ENCODE results near the gene RIC3.
A peak's percentile ranks its signal among the peaks of the same experiment; 100 is the strongest.

RIC3 gene

DNA sequence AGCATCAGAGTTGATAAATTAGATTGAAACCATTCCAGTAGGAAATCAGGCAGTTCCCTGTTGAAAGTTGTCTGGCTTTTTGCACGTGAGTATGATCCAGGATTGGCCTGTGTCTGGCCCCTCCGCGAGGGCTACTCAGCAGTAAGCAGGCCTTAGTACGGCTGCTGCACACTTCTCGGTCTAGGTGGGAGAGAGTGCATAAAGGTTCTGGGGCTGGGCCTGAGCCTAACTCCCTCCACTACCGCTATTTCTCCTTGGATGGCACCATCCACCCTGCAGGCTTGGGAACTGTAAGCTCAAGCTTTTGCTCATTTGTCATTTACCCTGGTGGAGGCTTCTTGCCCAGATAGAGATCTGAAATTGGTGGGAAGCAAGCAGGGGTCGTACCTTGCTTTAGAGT, 65.9 kb downstream of the RIC3 start:
- DNase-seq (ENCODE audit: low read depth) = no peak

DNA sequence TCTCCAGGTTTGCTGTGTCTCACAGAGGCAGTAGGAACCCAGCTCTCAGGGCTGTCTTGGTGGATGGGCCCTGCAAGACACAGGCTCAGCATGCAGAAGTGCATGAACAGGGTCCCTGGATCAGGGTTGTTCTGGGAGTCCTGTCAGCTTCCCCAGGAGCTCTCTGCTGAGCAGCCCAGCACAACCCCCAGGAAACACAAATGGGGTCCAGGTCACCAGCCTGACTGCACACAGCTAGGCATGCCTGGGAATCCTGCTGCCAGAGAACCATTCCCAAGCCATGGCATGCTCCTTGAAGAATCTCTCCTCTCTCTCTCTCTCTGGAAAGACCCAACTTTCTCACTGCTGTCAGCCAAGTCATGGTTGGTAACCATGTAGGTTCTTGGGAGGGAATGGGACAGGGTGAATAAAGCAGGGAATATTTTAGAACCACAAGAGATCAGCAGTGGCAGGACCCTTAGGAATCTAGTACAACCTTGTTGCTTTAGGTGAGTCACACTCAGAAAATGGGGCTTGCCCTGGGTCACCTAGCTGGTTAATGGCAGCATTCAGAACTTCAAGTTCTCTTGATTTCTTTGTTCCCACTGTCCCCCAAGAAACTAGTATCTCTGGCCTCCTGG, 66.4 kb downstream of the RIC3 start:
- no peak for DNase-seq (ENCODE audit: low read depth)

DNA sequence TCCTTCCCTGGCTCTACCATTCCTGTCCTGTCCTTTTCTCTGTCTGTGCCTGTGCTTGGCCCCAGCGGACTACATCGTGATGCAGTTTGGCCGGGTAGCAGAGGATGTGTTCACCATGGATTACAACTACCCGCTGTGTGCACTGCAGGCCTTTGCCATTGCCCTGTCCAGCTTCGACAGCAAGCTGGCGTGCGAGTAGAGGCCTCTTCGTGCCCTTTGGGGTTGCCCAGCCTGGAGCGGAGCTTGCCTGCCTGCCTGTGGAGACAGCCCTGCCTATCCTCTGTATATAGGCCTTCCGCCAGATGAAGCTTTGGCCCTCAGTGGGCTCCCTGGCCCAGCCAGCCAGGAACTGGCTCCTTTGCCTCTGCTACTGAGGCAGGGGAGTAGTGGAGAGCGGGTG, 67.4 kb downstream of the RIC3 start:
- no peak for DNase-seq (ENCODE audit: low read depth)

DNA sequence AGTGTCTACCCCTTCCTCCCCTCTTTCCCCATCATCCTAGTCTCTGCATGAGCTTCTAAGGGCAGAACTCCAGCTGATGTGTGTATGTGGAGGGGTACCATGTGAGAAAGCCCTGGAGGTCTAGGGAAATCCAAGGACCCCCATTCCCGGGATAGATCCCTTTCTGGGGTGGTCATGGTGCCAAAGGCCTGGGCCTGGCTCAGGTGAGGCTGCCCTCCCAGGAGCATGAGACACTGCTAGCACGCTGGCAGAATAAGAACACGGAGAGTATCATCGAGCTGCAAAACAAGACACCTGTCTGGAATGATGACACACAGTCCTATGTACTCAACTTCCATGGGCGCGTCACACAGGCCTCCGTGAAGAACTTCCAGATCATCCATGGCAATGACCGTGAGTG, 68.2 kb downstream of the RIC3 start:
- no peak for DNase-seq (ENCODE audit: low read depth)

DNA sequence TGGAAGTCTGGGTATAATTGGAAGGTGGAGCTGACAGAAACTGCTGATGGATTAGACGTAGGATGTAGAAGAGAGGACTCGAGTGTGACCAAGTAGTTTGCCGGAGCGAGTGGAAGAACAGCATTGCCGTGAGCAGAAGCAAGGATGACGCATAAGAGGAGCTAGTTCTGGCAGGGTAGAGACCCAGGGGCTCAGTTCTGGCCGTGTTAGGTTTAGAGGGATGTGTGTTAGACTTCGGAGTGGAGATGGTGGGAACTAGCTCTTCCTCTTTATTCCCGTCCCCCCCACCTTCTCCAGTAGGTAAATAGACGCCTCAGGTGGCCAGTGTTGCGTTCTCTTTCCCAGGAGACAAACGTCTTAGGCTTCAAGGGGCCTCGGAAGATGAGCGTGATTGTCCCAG, 68.7 kb downstream of the RIC3 start:
- no peak for DNase-seq (ENCODE audit: low read depth)

DNA sequence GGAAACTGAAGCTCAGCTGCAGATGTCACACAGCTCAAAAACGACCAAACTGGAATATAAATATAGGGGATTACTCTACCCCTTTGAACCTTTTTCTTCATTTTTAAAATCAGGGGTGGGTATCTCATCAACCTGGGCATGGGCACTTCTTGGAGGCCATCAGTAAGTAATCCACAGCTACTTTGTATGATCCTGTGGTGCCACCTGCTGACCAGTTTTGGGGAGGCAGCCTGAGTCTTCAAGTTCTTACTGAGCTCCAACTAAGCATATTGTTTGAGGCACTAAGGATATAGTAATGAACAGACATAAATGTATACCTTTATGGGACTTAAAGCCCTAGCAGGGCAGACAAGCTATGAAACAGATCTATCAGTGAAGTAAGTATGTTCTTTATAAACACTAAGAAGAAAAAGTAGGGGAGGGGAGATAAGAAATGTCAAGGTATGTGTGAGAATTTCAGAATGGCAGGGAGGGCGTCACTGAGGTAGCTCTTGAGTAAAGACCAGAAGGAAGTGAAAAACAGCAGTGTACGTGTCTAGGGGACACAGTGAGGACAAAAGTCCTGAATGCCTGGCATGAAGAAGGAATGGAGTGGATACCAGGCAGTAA, 69.4 kb downstream of the RIC3 start:
- peak; percentile 46 for DNase-seq (ENCODE audit: low read depth)

DNA sequence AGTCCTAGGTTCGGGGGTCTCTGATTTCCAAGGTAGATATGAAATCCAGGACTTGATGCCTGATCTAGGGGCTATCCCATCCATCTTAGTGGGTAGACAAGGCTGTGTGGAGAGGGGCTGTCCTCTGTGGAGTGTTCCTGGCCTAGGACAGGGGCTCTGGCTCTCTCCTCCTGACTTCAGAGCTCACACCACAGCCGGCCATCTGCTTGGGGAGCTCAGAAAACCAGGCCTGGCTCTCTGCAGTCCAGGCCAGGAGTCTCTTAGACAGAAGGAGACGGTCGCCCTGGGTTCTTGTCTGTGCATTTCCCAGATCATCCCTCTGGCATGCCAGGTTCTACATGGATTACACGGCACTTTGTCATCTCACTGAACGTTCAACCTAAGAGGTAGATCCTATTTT, 69.9 kb downstream of the RIC3 start:
- no peak for DNase-seq (ENCODE audit: low read depth)

DNA sequence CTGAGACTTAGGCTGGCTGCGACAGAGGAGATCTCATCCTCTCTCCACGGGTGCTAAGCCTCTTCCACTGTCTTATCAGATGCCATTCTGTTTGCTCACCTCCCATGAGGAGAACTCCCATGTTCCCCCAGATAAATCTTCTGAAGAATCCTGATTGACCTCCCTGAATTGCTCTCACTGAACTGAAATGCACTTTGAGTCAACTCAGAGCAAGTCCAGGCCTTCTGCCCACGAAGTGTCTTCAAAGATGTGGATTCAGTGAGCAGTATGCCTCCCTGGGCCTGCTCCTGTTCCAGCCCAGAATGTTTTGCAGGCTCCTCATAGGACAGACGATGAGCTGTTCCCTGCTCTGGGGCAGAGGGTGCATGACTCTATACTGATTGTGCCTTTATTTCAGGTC, 70.5 kb downstream of the RIC3 start:
- no peak for DNase-seq (ENCODE audit: low read depth)

DNA sequence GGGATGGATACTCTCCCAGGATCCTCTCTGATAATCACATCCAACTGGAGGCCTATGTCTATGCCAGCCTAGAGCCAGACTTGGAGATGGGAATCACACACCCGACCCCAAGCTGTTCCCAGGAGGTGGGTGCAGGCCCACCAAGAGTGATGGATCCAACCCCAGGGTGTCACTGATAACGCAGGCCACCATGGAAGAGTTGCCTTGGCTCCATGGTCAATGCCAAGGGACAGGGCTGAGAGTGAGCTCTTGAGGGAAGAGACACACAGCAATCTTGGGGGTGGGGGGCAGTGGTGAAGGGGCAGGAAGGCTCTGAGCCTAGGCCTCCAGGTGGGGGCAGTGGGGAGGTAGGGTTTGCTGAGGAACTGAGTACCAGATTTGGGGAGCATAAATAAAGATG, 70.9 kb downstream of the RIC3 start:
- DNase-seq (ENCODE audit: low read depth) = no peak

DNA sequence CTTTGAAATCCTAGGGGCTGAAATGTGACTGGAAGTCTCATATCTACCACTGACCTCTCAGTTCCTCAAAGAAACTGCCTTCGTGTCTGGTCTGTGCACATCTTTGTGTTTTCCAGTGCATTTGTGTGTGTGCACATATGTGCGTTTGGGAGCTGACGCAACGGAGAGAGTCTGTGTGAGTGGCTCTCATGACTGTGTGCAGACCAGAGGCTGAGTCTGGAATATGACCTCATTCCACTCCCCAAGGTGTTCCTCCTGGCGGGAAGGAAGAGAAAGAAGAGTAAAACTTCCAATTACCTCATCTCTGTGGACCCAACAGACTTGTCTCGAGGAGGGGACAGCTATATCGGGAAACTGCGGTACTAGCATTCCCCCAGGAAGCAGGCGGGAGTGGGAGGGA, 71.4 kb downstream of the RIC3 start:
- no peak for DNase-seq (ENCODE audit: low read depth)

DNA sequence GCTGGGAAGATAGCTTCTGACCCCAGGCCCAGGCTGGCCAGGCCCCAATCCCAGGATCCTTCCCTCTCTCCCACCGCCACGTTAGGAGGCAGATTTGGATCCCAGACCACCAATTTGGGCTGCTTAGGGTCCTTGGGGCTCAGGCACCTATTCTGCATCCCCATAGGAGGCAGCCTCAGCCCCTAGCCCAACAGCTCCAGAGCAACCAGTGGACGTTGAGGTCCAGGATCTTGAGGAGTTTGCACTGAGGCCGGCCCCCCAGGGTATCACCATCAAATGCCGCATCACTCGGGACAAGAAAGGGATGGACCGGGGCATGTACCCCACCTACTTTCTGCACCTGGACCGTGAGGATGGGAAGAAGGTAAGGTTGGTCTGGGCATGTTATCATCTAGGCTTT, 71.8 kb downstream of the RIC3 start:
- DNase-seq (ENCODE audit: low read depth) = no peak

DNA sequence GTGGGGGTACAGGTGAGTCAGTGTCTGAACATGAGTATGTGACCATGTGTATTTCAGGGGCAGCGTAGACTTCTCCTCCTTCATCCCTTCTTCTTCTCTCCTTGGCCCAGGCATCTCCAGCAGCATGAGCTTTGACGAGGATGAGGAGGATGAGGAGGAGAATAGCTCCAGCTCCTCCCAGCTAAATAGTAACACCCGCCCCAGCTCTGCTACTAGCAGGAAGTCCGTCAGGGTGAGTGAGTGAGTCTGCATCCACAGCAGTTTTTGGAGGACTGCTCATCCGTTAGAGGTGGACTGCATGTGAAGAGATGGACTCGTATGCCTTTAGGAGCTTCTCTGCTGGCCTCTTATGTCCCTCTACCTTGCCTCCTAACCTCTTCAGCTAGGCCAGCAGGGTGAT, 72.2 kb downstream of the RIC3 start:
- DNase-seq (ENCODE audit: low read depth) = no peak

DNA sequence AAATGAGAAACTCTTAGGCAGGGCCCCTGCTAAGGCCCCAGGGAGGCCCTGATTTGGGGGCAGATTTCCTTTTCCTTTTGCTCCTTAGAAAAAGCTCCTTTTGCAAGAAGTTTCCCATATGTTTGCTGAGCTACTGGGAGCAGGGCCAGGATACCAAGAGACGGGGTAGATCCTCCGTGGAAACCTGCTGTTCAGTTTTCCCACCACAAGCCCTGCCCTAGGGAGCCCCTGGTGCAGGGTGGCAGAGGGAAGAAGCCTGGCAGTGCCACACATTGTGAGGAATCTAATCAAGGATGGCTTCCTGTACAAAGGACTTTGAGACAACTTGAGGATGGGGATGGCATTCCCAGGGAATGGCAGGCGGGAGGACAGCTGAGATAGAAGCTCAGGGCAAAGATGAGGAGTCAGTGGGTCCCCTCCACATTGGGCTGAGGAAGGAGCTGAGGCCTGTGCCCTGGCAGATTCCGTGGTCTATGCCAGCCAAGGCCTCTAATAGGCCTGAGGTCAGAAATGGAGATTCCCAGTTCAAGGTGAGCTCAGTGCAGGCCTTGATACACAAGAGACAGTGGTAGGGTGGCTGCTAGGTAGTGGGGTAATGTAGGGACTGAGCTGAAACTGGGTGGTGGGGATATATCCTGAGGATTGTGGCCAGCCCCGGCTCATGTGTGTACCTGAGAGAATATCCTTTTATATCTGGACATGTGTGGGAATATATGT, 72.9 kb downstream of the RIC3 start:
- DNase-seq (ENCODE audit: low read depth) = no peak

DNA sequence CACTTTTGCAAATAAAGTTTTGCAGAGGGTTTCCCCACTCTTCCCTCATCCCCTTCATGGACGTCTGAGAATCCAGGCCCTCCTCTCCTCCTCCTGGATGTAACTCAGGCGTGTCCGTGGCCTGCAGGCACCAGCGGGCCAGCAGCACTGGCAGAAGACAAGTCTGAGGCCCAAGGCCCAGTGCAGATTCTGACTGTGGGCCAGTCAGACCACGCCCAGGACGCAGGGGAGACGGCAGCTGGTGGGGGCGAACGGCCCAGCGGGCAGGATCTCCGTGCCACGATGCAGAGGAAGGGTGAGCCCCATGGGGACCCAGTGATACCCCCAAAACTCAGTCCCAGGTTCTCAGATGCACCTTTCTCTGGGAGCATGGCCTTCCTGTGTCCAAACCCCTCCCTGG, 73.5 kb downstream of the RIC3 start:
- no peak for DNase-seq (ENCODE audit: low read depth)

DNA sequence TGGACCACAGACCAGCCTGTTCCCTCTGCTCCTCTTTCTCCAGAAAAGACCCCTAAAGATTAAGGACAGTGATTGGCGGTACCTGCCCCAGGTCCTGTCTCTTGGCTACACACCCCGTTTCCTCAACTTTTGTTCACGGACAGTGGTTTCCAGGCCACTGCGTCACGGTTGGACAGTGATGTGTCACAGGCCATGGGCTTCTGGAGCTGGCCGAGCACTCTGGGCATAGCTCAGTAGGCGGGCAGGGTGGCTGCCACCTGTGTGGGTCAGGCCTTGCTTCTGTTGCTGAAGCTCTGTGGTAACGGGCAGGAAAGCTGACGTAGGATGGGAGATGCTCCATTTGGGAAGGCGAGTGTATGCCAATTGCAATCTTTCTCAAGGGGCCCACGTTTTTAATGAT, 74.2 kb downstream of the RIC3 start:
- no peak for DNase-seq (ENCODE audit: low read depth)

DNA sequence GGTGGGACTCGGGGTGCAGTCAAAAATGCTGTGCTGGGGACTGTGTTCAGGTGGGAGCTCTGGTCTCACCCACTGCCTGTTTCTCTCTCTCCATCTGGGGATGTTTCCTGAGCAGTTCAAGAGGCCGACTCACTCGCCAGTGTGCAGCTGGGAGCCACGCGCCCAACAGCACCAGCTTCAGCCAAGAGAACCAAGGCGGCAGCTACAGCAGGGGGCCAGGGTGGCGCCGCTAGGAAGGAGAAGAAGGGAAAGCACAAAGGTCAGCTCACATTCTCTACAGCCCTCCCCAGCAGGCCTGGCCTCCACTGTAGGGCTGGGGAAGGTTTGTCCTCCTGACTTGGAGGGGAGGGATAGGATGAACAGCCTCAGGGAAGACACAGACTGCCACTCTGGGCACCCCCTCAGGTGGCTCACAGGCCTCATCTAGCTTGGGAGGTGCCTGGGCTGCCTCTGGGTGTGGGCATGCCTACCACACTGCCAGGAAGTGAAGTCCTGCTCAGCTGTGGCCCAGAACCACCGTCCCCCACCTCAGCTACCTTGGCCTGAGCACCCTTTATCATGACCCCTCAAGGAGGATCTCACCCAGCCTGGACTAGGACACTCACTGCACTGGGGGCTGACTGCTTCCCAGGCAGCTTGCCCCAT, 74.8 kb downstream of the RIC3 start:
- no peak for DNase-seq (ENCODE audit: low read depth)

DNA sequence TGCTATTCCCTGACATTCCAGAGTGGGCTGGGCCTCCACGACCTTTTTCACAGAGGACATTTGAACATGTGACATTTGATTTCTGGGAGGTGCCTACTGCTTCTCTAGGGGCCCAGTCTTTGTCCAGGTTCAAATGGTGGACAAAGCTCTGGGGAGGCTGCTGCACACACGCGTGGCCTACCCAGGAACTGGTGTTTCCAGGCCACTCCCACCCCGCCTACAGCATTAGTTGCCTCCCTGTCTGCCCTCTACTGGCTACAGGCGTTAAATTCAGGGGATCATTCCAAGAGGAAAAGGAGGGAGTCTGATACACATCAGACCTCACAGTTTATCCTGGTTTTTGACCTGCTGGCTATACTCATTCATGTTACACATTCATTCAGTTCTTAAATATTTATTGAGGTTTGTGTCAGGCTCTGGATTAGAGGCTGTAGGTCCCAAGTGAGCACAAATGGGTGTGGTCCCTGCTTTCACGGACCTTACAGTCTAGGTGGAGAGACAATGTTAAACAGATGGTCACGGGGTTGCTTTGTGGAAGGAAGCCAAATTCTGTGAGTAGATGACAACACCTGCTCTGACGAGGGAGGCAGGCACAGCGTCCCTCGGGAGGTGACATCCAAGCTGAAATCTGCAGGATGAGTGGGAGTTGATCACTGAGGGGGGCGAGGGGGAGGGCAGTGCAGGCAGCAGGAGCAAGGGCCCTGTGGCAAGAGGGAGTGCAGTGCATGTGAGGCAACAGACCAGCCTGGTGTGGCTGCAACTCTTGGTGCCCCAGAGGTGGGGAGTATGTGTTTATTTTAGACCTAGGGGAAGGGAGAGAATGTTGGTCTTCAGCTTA, 76.0 kb downstream of the RIC3 start:
- peak; percentile 14 for DNase-seq (ENCODE audit: low read depth)

DNA sequence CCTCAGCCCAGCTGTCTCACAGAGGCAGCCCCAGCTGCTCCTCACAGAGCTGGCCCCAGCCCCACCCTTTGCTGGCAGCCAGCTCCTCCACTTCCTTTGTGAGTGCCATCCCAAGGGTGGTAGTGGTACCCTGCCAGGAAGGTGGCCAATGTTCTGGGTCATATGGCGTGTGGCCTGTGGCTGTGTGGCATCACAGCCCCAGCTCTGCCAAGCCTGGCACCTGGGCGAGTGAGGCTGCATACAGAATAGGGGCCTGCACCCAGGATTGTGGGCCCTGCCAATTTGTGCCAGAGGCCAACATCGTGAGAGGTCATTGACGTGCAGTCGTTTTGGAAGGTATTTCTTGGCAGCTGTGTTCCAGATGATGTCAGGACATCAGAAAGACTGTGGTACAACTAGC, 77.1 kb downstream of the RIC3 start:
- DNase-seq (ENCODE audit: low read depth) = no peak

DNA sequence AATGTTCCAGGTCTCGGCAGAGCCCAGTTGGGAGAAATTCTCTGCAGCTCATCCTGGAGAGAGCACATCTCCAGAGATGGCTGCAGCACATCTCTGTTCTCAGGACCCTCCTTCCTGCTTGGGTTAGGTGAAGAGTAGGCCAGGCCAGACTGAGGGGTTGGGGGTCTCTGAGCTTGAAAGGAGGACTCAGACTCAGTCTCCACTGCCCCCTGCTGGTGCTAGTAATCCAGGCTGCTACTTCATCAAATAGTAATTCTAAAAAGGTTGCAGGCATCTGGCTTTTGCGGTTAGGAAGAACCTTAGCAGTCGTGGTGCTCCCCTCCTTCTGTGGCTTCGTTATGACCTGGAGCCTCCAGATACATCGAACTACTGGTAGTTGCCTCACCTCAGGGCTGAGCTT, 78.1 kb downstream of the RIC3 start:
- no peak for DNase-seq (ENCODE audit: low read depth)

DNA sequence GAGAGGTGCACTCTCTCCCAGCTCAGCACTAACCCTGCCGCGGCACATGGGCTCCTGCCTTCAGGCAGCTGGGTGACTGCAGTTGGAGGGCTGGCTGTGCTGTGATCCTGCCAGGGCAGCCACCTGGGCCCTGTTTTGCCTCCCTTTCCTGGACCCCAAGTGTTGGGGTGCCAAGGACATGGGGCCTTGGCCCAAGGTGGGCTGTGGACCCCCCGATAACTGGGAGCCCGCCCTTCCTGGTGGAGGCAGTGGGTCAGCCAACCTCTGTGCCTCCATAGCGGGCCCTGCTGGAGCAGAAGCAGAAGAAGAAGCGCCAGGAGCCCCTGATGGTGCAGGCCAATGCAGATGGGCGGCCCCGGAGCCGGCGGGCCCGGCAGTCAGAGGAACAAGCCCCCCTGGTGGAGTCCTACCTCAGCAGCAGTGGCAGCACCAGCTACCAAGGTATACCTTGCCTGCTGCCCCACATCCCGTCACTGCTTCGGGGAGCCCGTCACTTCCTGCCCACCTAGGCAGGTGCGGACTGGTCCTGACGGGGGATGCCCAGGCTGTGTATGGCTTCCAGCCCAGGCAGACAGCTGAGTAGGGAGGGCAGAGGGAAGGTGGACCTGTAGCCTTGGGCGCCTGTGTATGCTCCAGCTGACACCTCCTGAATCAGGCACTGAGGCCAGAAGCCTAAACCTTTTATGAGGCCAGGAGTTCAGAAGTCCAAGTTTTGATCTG, 78.9 kb downstream of the RIC3 start:
- no peak for DNase-seq (ENCODE audit: low read depth)

DNA sequence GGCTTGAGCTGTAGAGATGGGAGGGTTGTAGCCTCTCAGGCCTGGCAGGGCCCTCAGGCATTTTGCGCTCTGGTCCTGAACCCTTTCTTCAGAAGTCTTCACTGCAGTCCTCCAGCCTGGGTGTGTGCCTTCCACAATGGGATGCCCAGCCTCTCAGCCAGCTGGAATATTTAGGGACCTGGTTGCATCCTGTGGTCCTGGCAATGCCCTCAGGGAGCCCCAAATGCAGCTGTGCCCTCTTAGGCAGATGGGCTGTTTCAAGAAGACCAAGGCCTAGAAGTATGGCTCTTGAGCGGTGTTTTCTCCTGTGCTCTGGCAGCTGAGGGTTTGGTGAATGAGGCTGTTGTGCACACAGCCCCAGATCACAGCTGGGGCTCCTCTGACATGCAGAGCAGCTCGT, 81.1 kb downstream of the RIC3 start:
- DNase-seq (ENCODE audit: low read depth) = no peak

DNA sequence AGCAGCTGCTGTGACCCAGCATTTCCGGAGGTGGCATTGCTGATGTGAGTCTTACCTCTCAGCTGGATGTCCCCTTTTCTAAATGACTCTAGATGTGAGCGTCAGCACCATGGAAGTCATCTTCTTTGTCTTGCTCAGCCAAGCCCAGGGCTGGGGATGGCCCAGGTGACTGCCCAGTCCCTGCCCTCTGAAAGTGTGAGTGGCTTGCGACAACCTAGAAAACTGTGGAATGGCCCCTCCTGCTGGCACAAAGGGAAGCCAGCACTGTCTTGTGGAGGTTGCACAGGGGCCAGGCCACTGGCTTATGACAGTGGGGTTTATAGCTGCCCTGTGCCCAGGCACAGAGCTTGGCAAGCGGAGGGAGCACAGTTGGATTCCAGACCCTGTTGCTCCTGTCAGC, 81.6 kb downstream of the RIC3 start:
- DNase-seq (ENCODE audit: low read depth) = no peak

Measured in stimulated activated CD4-positive, alpha-beta T cell treated with anti-CD3 and anti-CD28 coated beads, Interleukin-2, amount 100 ng/mL, for 4 hours (primary cell).